Ramos (cell line): Measurements from ENCODE around the gene HSD17B11.
"Not testable (repeated sequence)": the region's sequence is repeated elsewhere in the genome, so short reads cannot be mapped to it uniquely, and the experiment has no call there.

Experiments
- in situ Hi-C: fragments of 300-500 bp; cut with MboI; formaldehyde crosslinking; loops from one replicate; pipeline ENCODE4 v1.14.3; 2022; ENCODE audit warnings: low sequenced_read_pairs; ENCODE audit not compliant: unreplicated experiment

The HSD17B11 gene

GRCh38 chr4:87313756-87314155, 77.2 kb downstream of the HSD17B11 start:
- in situ Hi-C loops = no loop called here

GRCh38 chr4:87311684-87312083, 79.3 kb downstream of the HSD17B11 start:
- in situ Hi-C loops = no loop called here

- in situ Hi-C loops = no loop called here
Observed at GRCh38 chr4:87310691-87311335, 80.2 kb downstream of the HSD17B11 start.

DNA sequence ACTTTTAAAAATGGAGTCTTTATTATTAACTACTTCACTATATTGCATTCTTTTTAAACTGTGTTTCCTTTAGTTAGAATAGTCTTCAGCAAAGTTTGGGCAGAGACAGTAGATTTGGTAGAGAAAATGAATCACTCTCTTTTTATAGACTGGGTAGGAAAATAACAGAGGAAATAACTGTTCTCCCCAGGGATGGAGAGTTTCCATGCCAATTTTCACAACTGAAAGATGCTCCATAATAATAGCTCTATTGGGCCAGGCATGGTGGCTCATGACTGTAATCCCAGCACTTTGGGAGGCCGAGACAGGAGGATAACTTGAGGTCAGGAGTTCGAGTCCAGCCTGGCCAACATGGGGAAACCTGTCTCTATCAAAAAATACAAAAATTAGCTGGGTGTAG, 81.4 kb downstream of the HSD17B11 start:
- in situ Hi-C loops = no loop called here

GRCh38 chr4:87306056-87306455, 84.9 kb downstream of the HSD17B11 start:
- in situ Hi-C loops = no loop called here

- in situ Hi-C loops = no loop called here
Observed at GRCh38 chr4:87305562-87305961, 85.4 kb downstream of the HSD17B11 start.

DNA sequence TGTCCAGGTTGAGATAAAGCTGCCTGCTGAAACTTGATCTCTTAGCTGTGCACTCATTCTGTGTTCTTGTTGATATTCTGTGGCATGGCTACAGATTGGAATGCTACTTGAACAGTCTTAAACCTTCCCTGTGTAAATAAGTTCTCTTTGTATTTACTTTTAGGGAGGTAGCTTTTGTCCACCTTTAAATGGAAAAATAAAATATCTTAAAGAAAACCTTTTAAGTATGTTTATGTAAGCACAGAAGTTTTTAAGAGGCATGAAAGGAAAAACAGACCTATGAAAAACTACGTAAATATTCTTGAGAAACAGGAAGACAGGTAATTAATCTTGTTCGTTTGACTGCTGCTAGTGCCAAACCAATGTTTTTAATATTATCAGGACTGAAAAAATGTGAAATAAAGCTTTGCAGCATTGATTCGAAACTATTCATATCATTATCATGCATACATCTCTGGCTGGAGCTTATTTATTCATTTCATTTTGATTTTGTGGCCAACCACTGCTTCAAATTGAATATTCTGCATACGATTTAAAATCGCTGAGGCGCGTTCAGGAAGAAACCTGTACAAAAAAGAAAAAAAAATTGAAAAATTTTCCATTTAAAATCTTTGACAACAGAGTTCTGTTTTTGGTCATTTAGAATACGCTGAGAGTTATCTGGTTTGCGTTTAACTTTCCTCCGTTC, 86.1 kb downstream of the HSD17B11 start:
- in situ Hi-C loops = no loop called here

GRCh38 chr4:87299898-87300297, 91.1 kb downstream of the HSD17B11 start:
- in situ Hi-C loops = no loop called here

DNA sequence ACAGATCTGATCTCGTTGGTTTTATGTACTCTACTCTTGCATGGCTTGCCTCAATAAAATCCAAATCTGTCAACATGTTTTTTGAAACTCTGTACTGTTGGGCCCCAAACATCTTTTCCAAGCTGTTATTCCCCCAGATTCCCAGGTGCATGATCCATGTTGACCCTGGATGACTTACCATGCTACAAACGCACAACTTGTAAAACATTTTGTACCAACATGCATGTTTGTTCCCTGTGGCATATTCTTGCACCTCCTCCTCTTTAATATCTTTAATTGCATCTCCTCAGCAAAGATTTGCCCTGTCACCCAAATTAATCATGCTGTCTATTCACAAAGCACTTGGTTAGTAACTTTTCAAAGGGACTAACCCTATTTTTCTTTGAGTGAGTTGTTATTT, 92.6 kb downstream of the HSD17B11 start:
- in situ Hi-C loops = no loop called here

- in situ Hi-C loops = not testable (repeated sequence)
Observed at GRCh38 chr4:87294911-87295310, 96.1 kb downstream of the HSD17B11 start.

DNA sequence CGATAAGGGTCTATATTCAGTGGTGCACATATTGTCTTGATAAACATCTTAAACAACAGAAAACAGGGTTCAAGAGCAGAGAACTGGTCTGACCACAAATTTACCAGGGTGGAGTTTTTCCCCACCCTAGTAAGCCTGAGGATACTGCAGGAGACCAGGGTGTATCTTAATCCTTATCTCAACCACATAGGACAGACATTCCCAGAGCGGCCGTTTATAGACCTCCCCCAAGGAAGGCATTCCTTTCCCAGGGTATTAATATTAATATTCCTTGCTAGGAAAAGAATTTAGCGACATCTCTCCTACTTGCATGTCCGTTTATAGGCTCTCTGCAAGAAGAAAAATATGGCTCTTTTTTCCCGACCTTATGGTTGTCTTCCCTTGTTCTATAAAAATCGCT, 97.1 kb downstream of the HSD17B11 start:
- in situ Hi-C loops = not testable (repeated sequence)

- in situ Hi-C loops = no loop called here
Observed at GRCh38 chr4:87286970-87287369, 104.0 kb downstream of the HSD17B11 start.
